ENCODE data around the gene GPRASP1.
"Not testable (repeated sequence)": the region's sequence is repeated elsewhere in the genome, so short reads cannot be mapped to it uniquely, and the experiment has no call there.

The GPRASP1 gene

DNA sequence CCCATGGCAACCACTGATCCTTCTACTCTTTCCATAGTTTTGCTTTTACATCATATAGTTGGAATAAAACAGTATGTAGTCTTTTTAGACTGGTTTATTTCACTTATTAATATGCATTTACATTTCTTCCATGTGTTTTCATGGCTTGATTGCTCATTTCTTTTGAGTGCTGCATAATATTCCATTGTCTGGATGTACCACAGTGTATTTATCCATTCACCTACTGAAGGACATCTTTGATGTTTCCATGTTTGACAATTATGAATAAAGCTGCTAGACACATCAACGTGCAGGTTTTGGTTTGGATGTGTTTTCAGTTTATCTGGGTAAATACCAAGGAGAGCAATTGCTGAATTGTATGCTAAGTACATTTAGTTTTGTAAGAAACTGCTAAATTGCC lies 13.7 kb upstream of the GPRASP1 start:
- TF ChIP-seq, protein P1, sequence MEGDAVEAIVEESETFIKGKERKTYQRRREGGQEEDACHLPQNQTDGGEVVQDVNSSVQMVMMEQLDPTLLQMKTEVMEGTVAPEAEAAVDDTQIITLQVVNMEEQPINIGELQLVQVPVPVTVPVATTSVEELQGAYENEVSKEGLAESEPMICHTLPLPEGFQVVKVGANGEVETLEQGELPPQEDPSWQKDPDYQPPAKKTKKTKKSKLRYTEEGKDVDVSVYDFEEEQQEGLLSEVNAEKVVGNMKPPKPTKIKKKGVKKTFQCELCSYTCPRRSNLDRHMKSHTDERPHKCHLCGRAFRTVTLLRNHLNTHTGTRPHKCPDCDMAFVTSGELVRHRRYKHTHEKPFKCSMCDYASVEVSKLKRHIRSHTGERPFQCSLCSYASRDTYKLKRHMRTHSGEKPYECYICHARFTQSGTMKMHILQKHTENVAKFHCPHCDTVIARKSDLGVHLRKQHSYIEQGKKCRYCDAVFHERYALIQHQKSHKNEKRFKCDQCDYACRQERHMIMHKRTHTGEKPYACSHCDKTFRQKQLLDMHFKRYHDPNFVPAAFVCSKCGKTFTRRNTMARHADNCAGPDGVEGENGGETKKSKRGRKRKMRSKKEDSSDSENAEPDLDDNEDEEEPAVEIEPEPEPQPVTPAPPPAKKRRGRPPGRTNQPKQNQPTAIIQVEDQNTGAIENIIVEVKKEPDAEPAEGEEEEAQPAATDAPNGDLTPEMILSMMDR (conservative IDR thresholded peaks at IDR 0.05; ENCODE audit: low read depth, low read length), result no peak
- H3K4me3 ChIP-seq (ENCODE audit: low read length), result no peak overlapping the region
- no peak for DNase-seq (ENCODE audit: low read depth)

DNA sequence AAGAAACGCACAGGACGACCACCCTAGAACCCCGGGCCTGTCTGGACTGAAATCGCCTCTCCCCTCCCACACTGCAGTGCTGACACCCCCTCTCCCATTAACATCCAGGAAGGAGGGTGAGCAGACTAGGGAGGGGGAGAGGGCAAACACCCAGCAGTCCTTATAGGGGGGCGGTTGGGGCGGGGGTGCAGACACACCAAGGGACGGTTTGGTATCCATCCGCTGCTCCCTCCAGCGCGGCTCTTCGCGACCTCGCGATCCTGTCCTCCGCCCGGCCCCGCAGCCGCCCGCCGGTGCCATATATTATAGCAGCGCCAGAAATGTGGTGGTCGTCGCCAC lies 411 bp upstream of the GPRASP1 start:
- peak overlapping the region; percentile 52 for H3K4me3 ChIP-seq (ENCODE audit: low read length)
- TF ChIP-seq, protein P1 (conservative IDR thresholded peaks at IDR 0.05; ENCODE audit: low read depth, low read length), result no peak
- no peak for DNase-seq (ENCODE audit: low read depth)

DNA sequence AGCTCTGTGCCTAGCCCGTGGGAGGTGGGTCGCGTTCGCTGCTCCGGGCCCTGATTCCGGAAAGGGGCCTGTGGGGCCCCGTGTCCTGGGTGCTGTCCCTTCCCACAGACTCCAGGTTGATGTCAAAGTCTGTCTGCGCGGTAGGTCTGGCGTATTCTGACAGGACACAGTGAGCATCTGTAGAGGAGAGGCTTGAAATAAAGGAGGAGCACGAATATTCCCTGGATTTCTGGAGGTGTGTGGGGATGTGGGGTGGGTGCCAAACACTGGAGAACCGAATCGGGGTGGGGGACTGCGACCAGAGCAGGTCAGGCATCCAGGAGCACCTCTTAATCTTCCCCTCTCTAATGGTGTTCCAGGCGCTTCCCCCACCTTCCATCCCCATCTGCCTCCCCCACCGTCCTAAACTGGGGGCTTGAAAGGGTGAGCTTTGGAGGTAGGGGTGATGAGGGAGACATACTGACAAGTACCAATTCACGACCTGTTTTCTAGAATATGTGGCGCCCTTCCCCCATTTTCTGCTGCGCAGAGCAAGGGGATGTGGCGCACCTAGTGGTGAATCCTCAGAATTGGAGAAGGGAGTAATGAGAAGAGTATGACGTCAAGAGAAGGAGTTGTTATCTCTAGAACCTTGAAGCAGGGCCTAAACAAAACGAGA lies 877 bp downstream of the GPRASP1 start:
- no peak for DNase-seq (ENCODE audit: low read depth)
- TF ChIP-seq, protein P1 (conservative IDR thresholded peaks at IDR 0.05; ENCODE audit: low read depth, low read length), result peak; percentile 59
- peak overlapping the region; percentile 52 for H3K4me3 ChIP-seq (ENCODE audit: low read length)

DNA sequence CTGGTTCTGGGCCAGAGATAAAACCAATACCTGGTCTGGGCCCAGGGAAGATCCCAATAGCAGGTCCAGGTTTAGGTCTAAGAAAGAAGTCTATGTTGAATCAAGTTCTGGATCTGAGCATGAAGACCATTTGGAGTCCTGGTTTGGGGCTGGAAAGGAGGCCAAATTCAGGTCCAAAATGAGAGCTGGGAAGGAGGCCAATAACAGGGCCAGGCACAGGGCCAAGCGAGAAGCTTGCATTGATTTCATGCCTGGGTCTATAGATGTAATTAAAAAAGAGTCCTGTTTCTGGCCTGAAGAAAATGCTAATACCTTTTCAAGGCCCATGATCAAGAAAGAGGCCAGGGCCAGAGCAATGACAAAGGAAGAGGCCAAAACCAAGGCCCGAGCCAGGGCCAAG lies 3.4 kb downstream of the GPRASP1 start:
- H3K4me3 ChIP-seq (ENCODE audit: low read length), result no peak overlapping the region
- no peak for DNase-seq (ENCODE audit: low read depth)
- TF ChIP-seq, protein P1 (conservative IDR thresholded peaks at IDR 0.05; ENCODE audit: low read depth, low read length), result no peak

DNA sequence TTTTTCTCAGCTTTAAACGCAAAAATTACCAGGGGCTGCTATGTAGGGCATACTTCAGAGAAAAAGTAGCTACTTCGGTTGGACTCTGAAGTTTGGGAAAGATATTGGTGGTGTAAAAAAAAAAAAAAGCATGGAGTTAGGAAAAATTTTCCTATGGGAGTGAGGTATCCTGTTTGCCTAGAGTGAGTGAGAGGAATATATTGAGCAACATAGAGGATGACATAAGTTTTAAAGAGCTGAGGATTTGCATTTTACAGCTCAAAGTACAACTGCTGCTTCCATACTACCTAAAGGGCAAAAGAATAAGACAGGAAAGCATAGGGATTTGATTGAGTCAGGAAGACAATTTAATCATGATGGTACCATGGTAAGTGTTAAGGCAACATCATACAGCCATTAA lies 7.3 kb downstream of the GPRASP1 start:
- TF ChIP-seq, protein P1 (conservative IDR thresholded peaks at IDR 0.05; ENCODE audit: low read depth, low read length), result no peak
- no peak for DNase-seq (ENCODE audit: low read depth)
- H3K4me3 ChIP-seq (ENCODE audit: low read length), result no peak overlapping the region

DNA sequence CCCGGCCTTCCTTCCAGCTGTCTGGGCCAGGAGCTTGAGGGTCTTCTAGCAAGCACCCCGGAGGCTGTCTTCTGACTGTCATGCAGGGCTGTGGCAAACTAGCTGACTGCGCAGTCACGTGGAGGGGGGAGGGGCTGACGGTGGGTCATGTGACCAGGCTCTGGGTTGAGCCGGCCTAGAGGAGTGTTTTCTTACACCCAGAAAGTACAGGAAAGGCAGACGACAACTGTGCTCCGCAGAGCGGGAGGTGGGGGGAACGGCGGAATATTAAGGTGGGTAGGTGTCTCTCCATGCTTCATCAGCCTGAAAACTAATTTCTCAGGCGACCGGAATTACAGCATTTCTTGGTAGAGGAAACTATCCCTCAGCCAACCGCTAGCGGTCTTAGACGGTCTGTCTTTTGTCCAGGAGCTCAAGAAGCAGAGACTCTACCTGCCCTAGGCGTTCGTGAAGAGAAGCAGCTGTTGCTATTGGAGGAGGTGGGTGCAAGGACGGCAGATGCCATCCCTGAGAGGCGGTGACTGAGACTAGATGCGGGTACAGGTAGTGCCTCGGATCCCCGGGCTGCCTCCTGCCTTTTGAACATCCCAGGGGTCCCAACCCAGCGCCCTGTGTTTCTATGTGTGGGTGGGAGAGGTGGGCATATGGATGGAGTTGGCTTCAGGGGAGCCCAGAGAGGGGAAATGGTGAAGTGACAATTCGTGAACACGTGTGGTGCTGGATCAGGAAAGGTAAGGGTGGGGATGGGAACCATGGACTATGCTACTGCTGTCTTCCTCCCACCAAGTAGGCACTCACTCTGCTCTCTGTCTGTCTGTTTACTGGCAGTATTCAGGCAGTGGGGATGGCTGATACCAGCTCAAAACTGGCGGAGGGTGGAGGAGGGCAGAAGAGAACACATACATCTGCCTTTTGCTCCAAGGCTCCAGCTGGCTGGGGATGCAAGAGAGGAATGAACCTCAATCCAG lies 8.8 kb downstream of the GPRASP1 start:
- TF ChIP-seq, protein P1 (conservative IDR thresholded peaks at IDR 0.05; ENCODE audit: low read depth, low read length), result no peak
- peak overlapping the region; percentile 66 for H3K4me3 ChIP-seq (ENCODE audit: low read length)
- peak; percentile 15 for DNase-seq (ENCODE audit: low read depth)

DNA sequence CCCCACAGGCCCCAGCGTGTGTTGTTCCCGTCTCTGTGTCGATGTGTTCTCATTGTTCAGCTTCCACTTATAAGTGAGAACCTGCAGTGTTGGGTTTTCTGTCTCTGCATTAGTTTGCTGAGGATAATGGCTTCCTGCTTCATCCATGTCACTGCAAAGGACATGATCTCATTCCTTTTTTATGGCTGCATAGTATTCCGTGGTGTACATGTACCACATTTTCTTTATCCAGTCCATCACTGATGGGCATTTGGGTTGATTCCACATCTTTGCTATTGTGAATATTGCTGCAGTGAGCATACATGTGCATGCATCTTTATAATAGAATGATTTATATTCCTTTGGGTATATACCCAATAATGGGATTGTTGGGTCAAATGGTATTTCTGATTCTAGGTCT lies 12.5 kb downstream of the GPRASP1 start:
- H3K4me3 ChIP-seq (ENCODE audit: low read length); DNase-seq (ENCODE audit: low read depth): not testable (repeated sequence)

DNA sequence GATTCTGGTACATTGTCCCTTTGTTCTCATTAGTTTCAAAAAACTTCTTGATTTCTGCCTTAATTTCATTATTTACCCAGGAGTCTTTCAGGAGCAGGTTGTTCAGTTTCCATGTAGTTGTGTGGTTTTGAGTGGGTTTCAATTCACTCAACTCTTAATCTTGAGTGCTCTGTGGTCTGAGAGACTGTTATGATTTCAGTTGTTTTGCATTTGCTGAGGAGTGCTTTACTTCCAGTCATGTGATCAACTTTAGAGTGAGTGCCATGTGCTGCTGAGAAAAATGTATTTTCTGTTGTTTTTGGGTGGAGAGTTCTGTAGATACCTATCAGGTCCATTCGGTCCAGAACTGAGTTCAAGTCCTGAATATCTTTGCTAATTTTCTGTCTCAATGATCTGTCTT lies 15.8 kb downstream of the GPRASP1 start:
- DNase-seq (ENCODE audit: low read depth); H3K4me3 ChIP-seq (ENCODE audit: low read length): not testable (repeated sequence)

All from retinal pigment epithelial cell (primary cell).